ENCODE results near the gene ANXA4.

The ANXA4 gene

GRCh38 chr2:69720404-69720803 lies 21.5 kb upstream of the ANXA4 start:
- H3K27ac ChIP-seq (ENCODE audit: insufficient read depth in 1 of 2, low read depth in 1 of 2, low read length in 2 of 2, poor library complexity in 1 of 2, severe bottlenecking in 2 of 2) = no peak overlapping the region
- ChIA-PET POLR2A (no interaction called here), CTCF (interaction anchor here (0.7 to 11.1 kb wide), 8 partner anchors 9 to 214 kb away, joined by 3 to 153 read pairs (median 4); no protein-coding TSS in a partner anchor)
- peaks cover 0 to 8% (median 2%) of the 10 kb centered on the region in 4 experiments for H3K4me1 ChIP-seq (ENCODE audit: control extremely low read depth in 1 of 4, control insufficient read depth in 4 of 4, insufficient read depth in 4 of 4, low read length in 3 of 4)
- H3K27me3 ChIP-seq (replicated peaks in 2 of 5; ENCODE audit: control insufficient read depth in 4 of 5, insufficient read depth in 5 of 5, low read length in 4 of 5) = no peaks in the 10 kb centered on the region
- no peaks in the 10 kb centered on the region for H3K9me3 ChIP-seq (ENCODE audit: control extremely low read depth in 1 of 5, control insufficient read depth in 4 of 5, insufficient read depth in 2 of 5, low read depth in 1 of 5, low read length in 4 of 5)
- H3K4me3 ChIP-seq (ENCODE audit: control insufficient read depth in 1 of 7, extremely low read depth in 1 of 7, insufficient read depth in 4 of 7, low read depth in 2 of 7, low read length in 6 of 7) = no peak overlapping the region
- WGBS (ENCODE audit: insufficient coverage) = no CpG with 5 or more reads among the region's 1 CpG
- DNase-seq = peak in 2 of 3 donors; percentile 33 to 36
- H3K36me3 ChIP-seq (ENCODE audit: control insufficient read depth in 4 of 4, insufficient read depth in 4 of 4, low read length in 3 of 4) = no peaks in the 10 kb centered on the region

- POLR2A ChIA-PET = interaction anchor here (0.6 kb wide), 1 partner anchor 528 kb away, joined by 3 read pairs; no protein-coding TSS in a partner anchor
- peaks cover 0 to 8% (median 2%) of the 10 kb centered on the region in 4 experiments for H3K4me1 ChIP-seq (ENCODE audit: control extremely low read depth in 1 of 4, control insufficient read depth in 4 of 4, insufficient read depth in 4 of 4, low read length in 3 of 4)
- 91% methylated on average over 4 of the region's 4 CpGs for WGBS (ENCODE audit: insufficient coverage)
- no peak overlapping the region for H3K4me3 ChIP-seq (ENCODE audit: control insufficient read depth in 1 of 7, extremely low read depth in 1 of 7, insufficient read depth in 4 of 7, low read depth in 2 of 7, low read length in 6 of 7)
- H3K36me3 ChIP-seq (ENCODE audit: control insufficient read depth in 4 of 4, insufficient read depth in 4 of 4, low read length in 3 of 4) = no peaks in the 10 kb centered on the region
- no peaks in the 10 kb centered on the region for H3K27me3 ChIP-seq (replicated peaks in 2 of 5; ENCODE audit: control insufficient read depth in 4 of 5, insufficient read depth in 5 of 5, low read length in 4 of 5)
- no peaks in the 10 kb centered on the region for H3K9me3 ChIP-seq (ENCODE audit: control extremely low read depth in 1 of 5, control insufficient read depth in 4 of 5, insufficient read depth in 2 of 5, low read depth in 1 of 5, low read length in 4 of 5)
- H3K27ac ChIP-seq (ENCODE audit: insufficient read depth in 1 of 2, low read depth in 1 of 2, low read length in 2 of 2, poor library complexity in 1 of 2, severe bottlenecking in 2 of 2) = no peak overlapping the region
- DNase-seq = no peak
- CTCF ChIA-PET = interaction anchor here (0.7 to 11.1 kb wide), 5 partner anchors 13 to 213 kb away, joined by 3 to 153 read pairs (median 5); no protein-coding TSS in a partner anchor
Observed at GRCh38 chr2:69721022-69721421, 20.9 kb upstream of the ANXA4 start.

GRCh38 chr2:69723791-69724190 lies 18.1 kb upstream of the ANXA4 start:
- DNase-seq = no peak
- H3K27me3 ChIP-seq (replicated peaks in 2 of 5; ENCODE audit: control insufficient read depth in 4 of 5, insufficient read depth in 5 of 5, low read length in 4 of 5) = no peaks in the 10 kb centered on the region
- ChIA-PET POLR2A (no interaction called here), CTCF (interaction anchor here (0.7 to 5.8 kb wide), 25 partner anchors 9 to 512 kb away, joined by 3 to 164 read pairs (median 4); partner anchors contain the start of genes ANXA4, GMCL1 and MXD1)
- no peak overlapping the region for H3K27ac ChIP-seq (ENCODE audit: insufficient read depth in 1 of 2, low read depth in 1 of 2, low read length in 2 of 2, poor library complexity in 1 of 2, severe bottlenecking in 2 of 2)
- H3K9me3 ChIP-seq (ENCODE audit: control extremely low read depth in 1 of 5, control insufficient read depth in 4 of 5, insufficient read depth in 2 of 5, low read depth in 1 of 5, low read length in 4 of 5) = no peaks in the 10 kb centered on the region
- H3K36me3 ChIP-seq (ENCODE audit: control insufficient read depth in 4 of 4, insufficient read depth in 4 of 4, low read length in 3 of 4) = no peaks in the 10 kb centered on the region
- 93% methylated on average over 13 of the region's 14 CpGs for WGBS (ENCODE audit: insufficient coverage)
- H3K4me3 ChIP-seq (ENCODE audit: control insufficient read depth in 1 of 7, extremely low read depth in 1 of 7, insufficient read depth in 4 of 7, low read depth in 2 of 7, low read length in 6 of 7) = no peak overlapping the region
- peaks cover 0 to 8% (median 2%) of the 10 kb centered on the region in 4 experiments for H3K4me1 ChIP-seq (ENCODE audit: control extremely low read depth in 1 of 4, control insufficient read depth in 4 of 4, insufficient read depth in 4 of 4, low read length in 3 of 4)

GRCh38 chr2:69724540-69725159 lies 17.3 kb upstream of the ANXA4 start:
- no peaks in the 10 kb centered on the region for H3K9me3 ChIP-seq (ENCODE audit: control extremely low read depth in 1 of 5, control insufficient read depth in 4 of 5, insufficient read depth in 2 of 5, low read depth in 1 of 5, low read length in 4 of 5)
- peak; percentile 71 to 86 (median 77) for DNase-seq
- ChIA-PET CTCF (interaction anchor here (0.7 to 5.8 kb wide), 44 partner anchors 9 to 461 kb away, joined by 3 to 164 read pairs (median 4); partner anchors contain the start of genes ANXA4, GMCL1, MXD1 and SNRNP27), POLR2A (interaction anchor here (0.6 kb wide), 1 partner anchor 519 kb away, joined by 3 read pairs; no protein-coding TSS in a partner anchor)
- no peaks in the 10 kb centered on the region for H3K27me3 ChIP-seq (replicated peaks in 2 of 5; ENCODE audit: control insufficient read depth in 4 of 5, insufficient read depth in 5 of 5, low read length in 4 of 5)
- no peaks in the 10 kb centered on the region for H3K36me3 ChIP-seq (ENCODE audit: control insufficient read depth in 4 of 4, insufficient read depth in 4 of 4, low read length in 3 of 4)
- WGBS (ENCODE audit: insufficient coverage) = under 1% methylated on average over 7 of the region's 13 CpGs
- H3K27ac ChIP-seq (ENCODE audit: insufficient read depth in 1 of 2, low read depth in 1 of 2, low read length in 2 of 2, poor library complexity in 1 of 2, severe bottlenecking in 2 of 2) = no peak overlapping the region
- peaks cover 0 to 8% (median 2%) of the 10 kb centered on the region in 4 experiments for H3K4me1 ChIP-seq (ENCODE audit: control extremely low read depth in 1 of 4, control insufficient read depth in 4 of 4, insufficient read depth in 4 of 4, low read length in 3 of 4)
- H3K4me3 ChIP-seq (ENCODE audit: control insufficient read depth in 1 of 7, extremely low read depth in 1 of 7, insufficient read depth in 4 of 7, low read depth in 2 of 7, low read length in 6 of 7) = peak overlapping the region in 6 of 7 experiments; percentile 55 to 69 (median 59)

GRCh38 chr2:69725706-69726360 lies 16.1 kb upstream of the ANXA4 start:
- peaks cover 0 to 8% (median 2%) of the 10 kb centered on the region in 4 experiments for H3K4me1 ChIP-seq (ENCODE audit: control extremely low read depth in 1 of 4, control insufficient read depth in 4 of 4, insufficient read depth in 4 of 4, low read length in 3 of 4)
- WGBS (ENCODE audit: insufficient coverage) = 100% methylated on average over 3 of the region's 7 CpGs
- POLR2A ChIA-PET = interaction anchor here (0.8 kb wide), 1 partner anchor 16 kb away, joined by 4 read pairs; the partner anchor contains the start of gene ANXA4

GRCh38 chr2:69729266-69729665 lies 12.7 kb upstream of the ANXA4 start:
- Histone ChIP-seq H3K4me1 (ENCODE audit: control extremely low read depth in 1 of 4, control insufficient read depth in 4 of 4, insufficient read depth in 4 of 4, low read length in 3 of 4) (peaks cover 0 to 6% (median 2%) of the 10 kb centered on the region in 4 experiments), H3K36me3 (ENCODE audit: control insufficient read depth in 4 of 4, insufficient read depth in 4 of 4, low read length in 3 of 4) (no peaks in the 10 kb centered on the region), H3K27me3 (replicated peaks in 2 of 5; ENCODE audit: control insufficient read depth in 4 of 5, insufficient read depth in 5 of 5, low read length in 4 of 5) (no peaks in the 10 kb centered on the region), H3K4me3 (ENCODE audit: control insufficient read depth in 1 of 7, extremely low read depth in 1 of 7, insufficient read depth in 4 of 7, low read depth in 2 of 7, low read length in 6 of 7) (no peak overlapping the region), H3K9me3 (ENCODE audit: control extremely low read depth in 1 of 5, control insufficient read depth in 4 of 5, insufficient read depth in 2 of 5, low read depth in 1 of 5, low read length in 4 of 5) (no peaks in the 10 kb centered on the region), H3K27ac (ENCODE audit: insufficient read depth in 1 of 2, low read depth in 1 of 2, low read length in 2 of 2, poor library complexity in 1 of 2, severe bottlenecking in 2 of 2) (no peak overlapping the region)
- DNase-seq = no peak
- WGBS (ENCODE audit: insufficient coverage) = 95% methylated on average over 4 of the region's 5 CpGs
- ChIA-PET CTCF (interaction anchor here (1.1 to 1.2 kb wide), 3 partner anchors 10 to 141 kb away, joined by 3 to 4 read pairs (median 4); no protein-coding TSS in a partner anchor), POLR2A (no interaction called here)

More at GRCh38 chr2:69725706-69726360, 16.1 kb upstream of the ANXA4 start:
- no peak for DNase-seq
- H3K9me3 ChIP-seq (ENCODE audit: control extremely low read depth in 1 of 5, control insufficient read depth in 4 of 5, insufficient read depth in 2 of 5, low read depth in 1 of 5, low read length in 4 of 5) = no peaks in the 10 kb centered on the region
- H3K36me3 ChIP-seq (ENCODE audit: control insufficient read depth in 4 of 4, insufficient read depth in 4 of 4, low read length in 3 of 4) = no peaks in the 10 kb centered on the region
- H3K27ac ChIP-seq (ENCODE audit: insufficient read depth in 1 of 2, low read depth in 1 of 2, low read length in 2 of 2, poor library complexity in 1 of 2, severe bottlenecking in 2 of 2) = no peak overlapping the region
- CTCF ChIA-PET = interaction anchor here (0.7 to 5.8 kb wide), 19 partner anchors 8 to 460 kb away, joined by 3 to 164 read pairs (median 5); partner anchors contain the start of genes ANXA4 and MXD1
- no peaks in the 10 kb centered on the region for H3K27me3 ChIP-seq (replicated peaks in 2 of 5; ENCODE audit: control insufficient read depth in 4 of 5, insufficient read depth in 5 of 5, low read length in 4 of 5)
- no peak overlapping the region for H3K4me3 ChIP-seq (ENCODE audit: control insufficient read depth in 1 of 7, extremely low read depth in 1 of 7, insufficient read depth in 4 of 7, low read depth in 2 of 7, low read length in 6 of 7)

Data from common myeloid progenitor, CD34-positive (primary cell).